Stimulated activated CD8-positive, alpha-beta memory T cell treated with anti-CD3 and anti-CD28 coated beads, Interleukin-2, amount 100 ng/mL, for 1 hour (primary cell): ENCODE results near the gene BRD9.
"Not testable (repeated sequence)": the region's sequence is repeated elsewhere in the genome, so short reads cannot be mapped to it uniquely, and the experiment has no call there.

ENCODE experiments used
- DNase-seq, 2 donors: peaks; one replicate each; pipeline ENCODE4 v3.0.0-alpha.2; 2020; ENCODE audit warnings: low read depth in 2 of 2

The BRD9 gene

GRCh38 chr5:892394-893136, at the start of gene BRD9, which contains the start of gene TRIP13:
BRD9 (minus strand) TSS chr5:892801; CDS start chr5:892657, 144 bp downstream.
TRIP13 (plus strand) TSS chr5:892884; CDS start chr5:892999, 115 bp downstream.
- DNase-seq, result peak; percentile 57 to 71

DNA sequence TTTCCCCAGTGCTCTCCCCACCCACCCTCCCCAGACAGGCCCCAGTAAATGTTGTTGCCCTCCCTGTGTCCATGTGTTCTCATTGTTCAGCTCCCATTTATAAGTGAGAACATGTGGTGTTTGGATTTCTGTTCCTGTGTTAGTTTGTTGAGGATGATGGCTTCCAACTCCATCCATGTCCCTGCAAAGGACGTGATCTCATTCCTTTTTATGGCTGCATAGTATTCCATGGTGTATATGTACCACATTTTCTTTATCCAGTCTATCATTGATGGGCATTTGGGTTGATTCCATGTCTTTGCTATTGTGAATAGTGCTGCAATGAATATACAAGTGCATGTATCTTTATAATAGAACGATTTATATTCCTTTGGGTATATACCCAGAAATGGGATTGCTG, 48.1 kb upstream of the BRD9 start:
- not testable (repeated sequence) for DNase-seq

- DNase-seq, result no peak
Measured at GRCh38 chr5:939368-939767, 46.8 kb upstream of the BRD9 start.

GRCh38 chr5:937151-937924, 44.7 kb upstream of the BRD9 start:
- no peak for DNase-seq

DNA sequence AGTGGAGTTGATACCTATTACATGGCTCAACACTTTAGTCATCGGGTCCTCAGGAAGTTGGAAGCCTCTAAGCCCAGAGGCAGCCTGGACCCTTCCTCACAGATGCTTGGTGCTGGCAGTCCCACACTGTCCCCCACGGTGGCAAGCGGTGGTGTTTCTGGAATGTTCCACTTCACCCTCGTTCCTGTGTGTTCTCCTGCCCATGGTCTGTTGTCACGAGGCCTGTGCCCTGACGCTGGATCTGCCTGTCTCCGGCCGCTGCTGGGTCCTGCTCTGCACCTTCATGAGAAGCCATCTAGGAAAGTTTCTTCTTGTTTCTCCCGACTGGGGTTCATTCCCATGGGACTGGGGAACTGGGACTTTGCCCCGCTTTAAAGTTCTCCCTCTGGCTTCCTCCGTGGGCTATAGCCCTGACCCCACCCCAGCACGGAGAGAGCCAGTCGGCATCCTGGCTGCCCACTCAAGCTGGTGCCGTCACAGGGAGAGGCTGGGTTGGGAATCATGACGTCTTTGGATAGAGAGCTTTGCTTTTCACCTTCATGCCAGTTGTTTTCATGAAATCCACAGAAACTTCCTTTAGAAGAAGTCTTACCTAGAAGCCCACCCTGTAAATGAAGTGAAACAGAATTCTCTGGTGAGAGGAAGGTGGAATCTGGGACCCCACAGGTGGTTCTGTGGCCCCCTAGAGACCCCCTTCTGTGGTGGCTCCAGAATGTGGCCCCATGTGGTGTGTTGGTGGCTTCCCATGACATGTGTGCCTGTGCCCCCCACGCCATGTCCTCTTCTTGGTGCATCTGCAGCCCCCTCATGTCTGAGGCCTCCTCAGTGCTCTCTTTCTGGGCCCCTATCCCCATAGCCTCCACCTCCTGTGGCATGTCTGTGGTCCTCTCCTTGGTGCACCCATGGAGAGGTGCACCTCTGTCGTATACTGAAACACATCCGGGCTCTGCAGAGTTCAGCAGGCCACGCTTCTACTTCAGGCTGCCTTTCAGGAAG, 43.8 kb upstream of the BRD9 start:
- DNase-seq, result no peak

DNA sequence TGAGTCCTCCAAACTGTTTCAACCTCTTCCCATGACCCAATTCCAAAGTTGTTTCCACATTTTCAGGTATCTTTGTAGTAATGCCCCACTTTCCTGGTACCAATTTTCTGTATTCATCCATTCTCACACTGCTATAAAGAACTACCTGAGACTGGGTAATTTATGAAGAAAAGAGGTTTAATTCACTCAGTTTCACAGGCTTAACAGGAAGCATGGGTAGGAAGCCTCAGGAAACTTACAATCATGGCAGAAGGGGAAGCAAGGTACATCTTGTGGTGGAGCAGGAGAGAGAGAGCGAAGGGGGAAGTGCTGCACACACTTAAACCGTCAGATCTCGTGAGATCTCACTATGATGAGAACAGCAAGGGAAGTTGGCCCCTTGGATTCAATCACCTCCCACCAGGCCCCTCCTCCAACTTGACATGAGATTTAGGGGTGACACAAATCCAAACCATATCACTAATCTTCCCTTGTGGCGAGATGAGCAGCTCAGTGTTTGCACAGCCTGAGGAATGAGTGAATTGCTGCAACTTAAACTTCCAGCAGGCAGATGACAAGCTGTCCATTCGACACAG, 43.0 kb upstream of the BRD9 start:
- no peak for DNase-seq

DNA sequence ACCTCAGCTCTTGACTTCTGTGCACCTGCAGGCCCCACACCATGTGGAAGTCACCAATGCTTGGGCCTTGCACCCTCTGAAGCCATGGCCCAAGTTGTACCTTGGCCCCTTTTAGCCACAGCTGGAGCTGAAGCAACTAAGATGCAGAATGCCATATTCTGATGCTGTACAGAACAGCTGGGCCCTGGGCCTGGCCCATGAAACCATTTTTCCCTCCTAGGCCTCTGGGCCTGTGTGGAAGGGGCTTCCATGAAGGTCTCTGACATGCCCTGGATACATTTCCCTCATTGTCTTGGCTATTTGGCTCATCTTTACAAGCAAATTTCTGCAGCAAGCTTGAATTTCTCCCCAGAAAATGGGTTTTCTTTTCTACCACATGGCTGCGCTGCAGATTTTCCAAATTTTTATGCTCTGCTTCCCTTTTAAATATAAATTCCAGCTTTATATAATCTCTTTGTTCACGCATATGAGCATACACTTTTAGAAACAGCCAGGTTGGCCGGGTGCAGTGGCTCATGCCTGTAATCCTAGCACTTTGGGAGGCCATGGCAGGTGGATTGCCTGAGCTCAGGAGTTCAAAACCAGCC, 41.9 kb upstream of the BRD9 start:
- DNase-seq, result not testable (repeated sequence)

- not testable (repeated sequence) for DNase-seq
Measured at GRCh38 chr5:933951-934350, 41.4 kb upstream of the BRD9 start.

DNA sequence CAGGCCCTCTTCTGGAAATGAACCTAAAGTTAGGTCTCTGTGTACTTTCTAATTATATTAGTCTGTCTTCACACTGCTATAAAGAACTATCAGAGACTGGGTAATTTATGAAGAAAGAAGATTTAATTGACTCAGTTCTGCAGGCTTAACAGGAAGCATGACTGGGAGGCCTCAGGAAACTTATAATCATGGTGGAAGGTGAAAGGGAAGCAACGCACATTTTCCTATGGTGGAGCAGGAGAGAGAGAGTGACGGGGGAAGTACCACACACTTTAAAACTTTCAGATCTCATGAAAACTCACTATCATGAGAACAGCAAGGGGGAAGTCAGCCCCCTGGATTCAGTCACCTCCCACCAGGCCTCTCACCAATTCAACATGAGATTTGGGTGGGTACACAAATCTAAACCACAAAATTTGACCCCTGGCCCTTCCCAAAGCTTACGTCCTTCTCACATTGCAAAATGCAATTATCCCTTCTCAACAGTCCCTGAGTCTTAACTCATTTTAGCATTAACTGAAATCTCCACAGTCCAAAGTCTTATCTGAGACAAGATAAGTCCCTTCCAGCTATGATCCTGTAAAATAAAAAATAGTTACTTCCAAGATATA, 40.8 kb upstream of the BRD9 start:
- DNase-seq, result no peak

GRCh38 chr5:932628-933250, 40.1 kb upstream of the BRD9 start:
- DNase-seq, result no peak

DNA sequence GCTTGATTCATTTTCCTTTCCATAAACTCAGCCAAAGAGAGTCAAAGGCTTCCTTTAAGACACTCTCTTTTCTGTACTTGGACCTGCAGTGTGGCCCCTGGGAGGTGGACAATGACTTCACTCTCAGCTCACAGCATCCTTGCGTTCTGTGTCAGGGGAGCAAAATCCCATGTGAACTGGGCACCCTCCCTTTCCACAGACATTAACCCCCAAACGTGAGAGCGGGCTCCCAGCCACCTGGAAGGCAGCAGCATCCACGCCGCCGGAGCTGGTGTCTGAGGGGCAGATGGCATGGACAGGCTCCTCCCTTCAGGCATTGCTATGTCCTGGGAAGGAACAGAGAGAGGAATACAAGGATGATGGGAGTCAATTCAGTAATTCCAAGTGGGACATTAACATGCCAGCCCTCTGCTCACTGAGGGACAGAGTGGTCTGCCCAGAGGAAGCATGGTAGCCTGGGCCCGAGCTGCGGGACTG, 39.6 kb upstream of the BRD9 start:
- DNase-seq, result no peak

DNA sequence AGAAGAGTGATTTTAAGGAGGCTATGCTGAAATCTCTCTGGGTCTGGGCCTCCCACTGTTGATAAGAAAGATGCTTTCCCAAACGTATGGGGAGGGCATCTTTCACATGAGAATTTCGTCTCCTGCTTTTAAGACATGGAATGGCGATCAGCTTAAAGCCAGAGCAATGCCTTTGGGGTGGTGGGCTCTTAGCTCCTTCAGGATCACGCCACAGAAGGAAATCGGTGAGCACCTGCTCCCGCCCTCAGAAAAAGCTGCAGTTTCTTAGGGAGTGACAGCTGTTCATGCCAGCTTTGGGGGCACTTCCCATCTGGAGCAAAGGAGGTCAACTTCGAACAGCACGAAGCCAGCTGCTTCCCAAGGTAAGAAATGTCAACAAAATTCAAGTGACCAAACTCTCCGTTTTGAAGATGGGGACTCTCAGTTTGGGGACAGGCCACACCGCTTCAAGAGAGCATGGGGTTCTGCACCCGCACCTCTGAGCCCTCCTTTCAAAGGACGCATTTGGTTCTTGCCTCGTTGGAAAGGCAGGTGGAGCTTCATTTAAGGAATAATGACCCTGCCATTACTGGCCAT, 39.1 kb upstream of the BRD9 start:
- DNase-seq, result no peak

DNA sequence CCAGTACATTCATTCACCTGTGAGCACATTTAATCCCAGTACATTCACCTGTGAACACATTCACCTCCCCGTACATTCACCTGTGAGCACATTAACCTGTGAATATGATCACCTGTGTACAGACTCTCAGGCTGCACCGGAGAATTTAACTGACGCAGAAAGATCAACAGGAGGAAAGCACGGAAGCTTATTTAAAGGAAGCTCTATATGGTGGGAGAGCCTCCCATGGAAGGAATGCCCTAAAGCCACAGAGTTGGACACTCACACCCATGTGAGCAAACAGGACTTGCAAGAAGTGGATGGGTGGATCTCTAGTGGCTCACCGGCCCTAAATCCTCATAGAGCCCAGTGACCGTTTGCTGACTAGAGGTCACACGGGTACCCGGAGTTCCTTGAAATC, 38.3 kb upstream of the BRD9 start:
- no peak for DNase-seq

- no peak for DNase-seq
Measured at GRCh38 chr5:929596-929995, 37.0 kb upstream of the BRD9 start.

- not testable (repeated sequence) for DNase-seq
Measured at GRCh38 chr5:929182-929581, 36.6 kb upstream of the BRD9 start.

DNA sequence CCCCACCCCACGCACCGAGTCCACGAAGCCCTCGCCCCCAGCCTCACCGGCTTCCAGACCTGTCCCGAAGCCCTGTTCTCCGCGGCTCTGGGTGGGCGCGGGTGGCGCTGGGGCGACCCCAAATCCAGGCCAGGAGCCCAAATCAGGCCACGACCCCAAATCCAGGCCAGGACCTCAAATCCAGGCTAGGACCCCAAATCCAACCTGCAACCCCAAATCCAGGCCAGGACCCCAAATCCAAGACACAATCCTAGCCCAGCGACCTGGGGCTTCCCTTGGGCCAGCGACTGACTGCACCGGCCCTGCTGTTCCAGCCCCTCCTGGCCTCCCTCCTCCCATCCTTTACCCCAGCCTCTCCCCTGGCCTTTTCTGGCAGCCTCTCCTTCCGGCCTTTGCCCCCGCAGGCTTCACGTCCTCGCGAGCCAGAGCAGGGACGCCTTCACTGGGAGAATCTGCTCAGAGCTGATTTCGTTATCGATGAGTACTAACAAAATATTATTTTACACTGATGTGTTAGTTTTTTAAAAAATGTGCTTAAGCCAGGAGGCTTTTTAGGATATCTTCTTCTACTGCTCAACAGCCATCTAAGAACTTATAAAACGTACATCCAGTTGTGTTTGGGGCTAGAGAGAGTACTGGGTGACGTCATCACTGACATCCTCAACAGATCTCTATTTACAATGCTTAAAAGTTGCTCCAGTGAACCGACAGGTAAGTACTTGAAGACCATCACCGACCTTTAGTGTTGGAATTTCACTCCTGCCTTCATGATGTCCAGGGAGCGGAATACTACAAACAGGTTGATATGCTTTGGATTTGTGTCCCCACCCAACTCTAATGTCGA, 34.8 kb upstream of the BRD9 start:
- DNase-seq, result no peak

GRCh38 chr5:926417-927171, 34.0 kb upstream of the BRD9 start:
- no peak for DNase-seq

GRCh38 chr5:923281-923873, 30.8 kb upstream of the BRD9 start:
- peak; percentile 38 to 50 for DNase-seq
